Heart left ventricle (tissue), 16 donors: ENCODE data around the gene CNTN4. TPM values are rescaled to one million over a fixed set of nuclear protein-coding genes. Genes with fewer than 3 reads are reported as not detected.

Experiments used
- ATAC-seq, 4 donors: fragments of 200-7000 bp; cut with Tn5 transposase; one replicate each; pipeline ENCODE4 v1.9.1; 2020 to 2022; ENCODE audit warnings: moderate library complexity in 4 of 4, mild to moderate bottlenecking in 3 of 4, moderate number of reproducible peaks in 1 of 4
- DNase-seq, 5 donors: peaks; one replicate each; pipeline ENCODE4 v3.0.0-alpha.2; 2020
- H3K27ac ChIP-seq, 12 donors: fragments of 200-600 bp; sonication (generic) in 4 of 12; one replicate each; pipeline versions ENCODE4 v1.5.0 to v1.8.0; 2016 to 2022; ENCODE audit warnings: mild to moderate bottlenecking in 2 of 12
- H3K27me3 ChIP-seq, 9 donors: fragments of 200-600 bp; sonication (generic) in 2 of 9; one replicate each; pipeline versions ENCODE4 v1.5.1 to v1.8.0; 2016 to 2022; ENCODE audit warnings: mild to moderate bottlenecking in 3 of 9
- H3K36me3 ChIP-seq, 9 donors: fragments of 200-600 bp; sonication (generic) in 2 of 9; one replicate each; pipeline versions ENCODE4 v1.5.0 to v1.8.0; 2018 to 2022; ENCODE audit warnings: mild to moderate bottlenecking in 2 of 9
- H3K4me1 ChIP-seq, 12 donors: fragments of 200-600 bp; sonication (generic) in 4 of 12; one replicate each; pipeline versions ENCODE4 v1.5.0 to v1.8.0; 2016 to 2022; ENCODE audit warnings: mild to moderate bottlenecking in 3 of 12
- H3K4me3 ChIP-seq, 12 donors: fragments of 200-600 bp; sonication (generic) in 4 of 12; one replicate each; pipeline versions ENCODE4 v1.5.0 to v1.8.0; 2017 to 2022; ENCODE audit warnings: mild to moderate bottlenecking in 9 of 12, moderate library complexity in 4 of 12
- H3K9me3 ChIP-seq, 12 donors: fragments of 200-600 bp; sonication (generic) in 4 of 12; one replicate each; pipeline versions ENCODE4 v1.5.0 to v1.8.0; 2016 to 2022; ENCODE audit warnings: mild to moderate bottlenecking in 1 of 12
- POLR2A ChIP-seq, 2 donors: fragments of 450-650 bp; IDR thresholded peaks; one replicate each; pipeline ENCODE4 v1.6.1; 2017; ENCODE audit warnings: antibody characterized with exemption in 2 of 2, mild to moderate bottlenecking in 2 of 2, moderate library complexity in 2 of 2
- WGBS, 4 donors: extraction: QIAGEN DNeasy Blood & Tissue Kit in 2 of 4; methylation state at CpG; one replicate each; pipeline versions ENCODE4 v1.1.5 to v1.1.7; 2013 to 2018; 5-methylcytosine and 5-hydroxymethylcytosine counted together
- intact Hi-C, 10 donors: fragments of 100-400 bp; cut with DNase I; formaldehyde crosslinking; loops; one replicate each; pipeline versions ENCODE4 v1.11.1 to v1.14.2; 2022
- polyA plus RNA-seq, 2 donors: library from polyadenylated mRNA; stranded (reverse); fragments of 200-250 nt; gene quantifications; one replicate each; pipeline ENCODE4 v1.2.3, GENCODE V29; 2013
- total RNA-seq, 9 donors: library from RNA; depleted of rRNA in 2 of 9; stranded (reverse); fragments of >200 nt in 2 of 9; fragmentation: NEBNext Ultra II Directional in 3 of 9; extraction: Animal tissue kit (Norgen Biotek cat#: 25700) in 3 of 9; gene quantifications; one replicate each; pipeline versions ENCODE4 v1.1.0 to v1.2.4, GENCODE V29; 2016 to 2023
- TF ChIP-seq, protein P1 (sequence below), 12 donors: fragments of 200-600 bp; sonication (generic) in 4 of 12; IDR thresholded peaks; one replicate each; pipeline versions ENCODE4 v1.5.0 to v1.8.0; 2018 to 2022; ENCODE audit warnings: antibody characterized with exemption in 12 of 12, mild to moderate bottlenecking in 5 of 12
- donor health status: ischemic (EF 13 %, LVEDD 7.1; RV severe dilation, severe dysfunction).
- donor health status: healthy with polysubstance abuse.
- donor health status: DM: no; HTN: yes; CAD: no.
- donor health status: DM: no; HTN: no; CAD: no.
- donor health status: ischemic (EF 25% LVEDD 6.9; RV normal size, moderate dysfunction).
- donor health status: ischemic (EF 25% LVEDD 5.7; RV mildly dilated, moderate dysfunction).
- donor health status: healthy.
- donor health status: DM: yes; HTN: yes; CAD: no.
- donor health status: ischemic (EF 35%, LVEDD 5.7; RV mildly dilated, moderate dysfunction).
- donor health status: nonischemic (EF 11% LVEDD 7.7; RV severe dilation, severe dysfunction).
- donor health status: DM: yes; HTN: yes; CAD: no.
- donor health status: PGD.
- donor health status: ischemic (EF 29% LVEDD 5.4; RV normal size, mild dysfunction).
- donor health status: nonischemic (EF 23%, LVEDD 6.1; RV moderate dilation, normal function).

Gene CNTN4
- total and polyA plus RNA-seq, 11 donors, result 0.30 to 6.7 (median 1.2) TPM

- Histone ChIP-seq H3K27ac (no peak overlapping the region), H3K4me1 (no peaks in the 10 kb centered on the region), H3K36me3 (no peaks in the 10 kb centered on the region), H3K27me3 (no peaks in the 10 kb centered on the region), H3K9me3 (no peaks in the 10 kb centered on the region), H3K4me3 (no peak overlapping the region)
- intact Hi-C loops, result no loop called here
- TF ChIP-seq, protein P1, sequence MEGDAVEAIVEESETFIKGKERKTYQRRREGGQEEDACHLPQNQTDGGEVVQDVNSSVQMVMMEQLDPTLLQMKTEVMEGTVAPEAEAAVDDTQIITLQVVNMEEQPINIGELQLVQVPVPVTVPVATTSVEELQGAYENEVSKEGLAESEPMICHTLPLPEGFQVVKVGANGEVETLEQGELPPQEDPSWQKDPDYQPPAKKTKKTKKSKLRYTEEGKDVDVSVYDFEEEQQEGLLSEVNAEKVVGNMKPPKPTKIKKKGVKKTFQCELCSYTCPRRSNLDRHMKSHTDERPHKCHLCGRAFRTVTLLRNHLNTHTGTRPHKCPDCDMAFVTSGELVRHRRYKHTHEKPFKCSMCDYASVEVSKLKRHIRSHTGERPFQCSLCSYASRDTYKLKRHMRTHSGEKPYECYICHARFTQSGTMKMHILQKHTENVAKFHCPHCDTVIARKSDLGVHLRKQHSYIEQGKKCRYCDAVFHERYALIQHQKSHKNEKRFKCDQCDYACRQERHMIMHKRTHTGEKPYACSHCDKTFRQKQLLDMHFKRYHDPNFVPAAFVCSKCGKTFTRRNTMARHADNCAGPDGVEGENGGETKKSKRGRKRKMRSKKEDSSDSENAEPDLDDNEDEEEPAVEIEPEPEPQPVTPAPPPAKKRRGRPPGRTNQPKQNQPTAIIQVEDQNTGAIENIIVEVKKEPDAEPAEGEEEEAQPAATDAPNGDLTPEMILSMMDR (IDR thresholded peaks at IDR 0.05), result peak in 6 of 12 donors; percentile 19 to 40 (median 28)
- no peak for TF ChIP-seq POLR2A (IDR thresholded peaks at IDR 0.05)
- WGBS, 4 donors, result 76 to 89% (median 85%) methylated on average over 1 of the region's 1 CpG
- ATAC-seq, result no peak
- DNase-seq, result no peak
Observed at GRCh38 chr3:2713923-2714322, 615.3 kb downstream of the CNTN4 start.

DNA sequence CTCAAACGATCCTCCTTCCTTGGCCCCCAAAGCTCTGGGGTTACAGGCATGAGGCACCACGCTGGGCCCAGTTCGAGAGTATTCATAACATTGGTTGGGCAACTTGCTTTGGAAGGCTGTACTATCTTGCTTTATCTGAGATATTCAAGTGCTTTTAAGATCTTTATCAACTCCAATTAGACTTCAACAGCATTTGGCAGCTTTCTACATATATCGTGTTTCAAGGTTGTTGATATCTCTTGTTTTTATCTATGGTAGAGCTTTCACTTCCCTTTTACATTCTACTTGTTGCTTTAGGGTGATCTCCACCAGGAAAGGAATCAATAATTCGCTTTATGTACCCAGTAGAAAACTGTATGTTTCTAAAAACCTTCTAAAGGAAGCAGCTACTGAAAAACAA, 616.2 kb downstream of the CNTN4 start:
- no peak for TF ChIP-seq POLR2A (IDR thresholded peaks at IDR 0.05)
- TF ChIP-seq, protein P1 (IDR thresholded peaks at IDR 0.05), result no peak
- DNase-seq, result no peak
- WGBS, 4 donors, result 70 to 80% (median 74%) methylated on average over 5 of the region's 5 CpGs
- intact Hi-C loops, result no loop called here
- Histone ChIP-seq H3K27ac (no peak overlapping the region), H3K9me3 (no peaks in the 10 kb centered on the region), H3K4me1 (no peaks in the 10 kb centered on the region), H3K27me3 (no peaks in the 10 kb centered on the region), H3K36me3 (no peaks in the 10 kb centered on the region), H3K4me3 (no peak overlapping the region)
- ATAC-seq, result no peak

GRCh38 chr3:2727101-2727500, 628.4 kb downstream of the CNTN4 start:
- Histone ChIP-seq H3K9me3 (no peaks in the 10 kb centered on the region), H3K36me3 (no peaks in the 10 kb centered on the region), H3K27ac (no peak overlapping the region), H3K4me3 (no peak overlapping the region), H3K4me1 (no peaks in the 10 kb centered on the region), H3K27me3 (no peaks in the 10 kb centered on the region)
- TF ChIP-seq POLR2A (IDR thresholded peaks at IDR 0.05), result no peak
- TF ChIP-seq, protein P1 (IDR thresholded peaks at IDR 0.05), result no peak
- 63 to 69% (median 67%) methylated on average over 3 of the region's 3 CpGs for WGBS, 4 donors
- ATAC-seq, result no peak
- no peak for DNase-seq
- intact Hi-C loops, result no loop called here

DNA sequence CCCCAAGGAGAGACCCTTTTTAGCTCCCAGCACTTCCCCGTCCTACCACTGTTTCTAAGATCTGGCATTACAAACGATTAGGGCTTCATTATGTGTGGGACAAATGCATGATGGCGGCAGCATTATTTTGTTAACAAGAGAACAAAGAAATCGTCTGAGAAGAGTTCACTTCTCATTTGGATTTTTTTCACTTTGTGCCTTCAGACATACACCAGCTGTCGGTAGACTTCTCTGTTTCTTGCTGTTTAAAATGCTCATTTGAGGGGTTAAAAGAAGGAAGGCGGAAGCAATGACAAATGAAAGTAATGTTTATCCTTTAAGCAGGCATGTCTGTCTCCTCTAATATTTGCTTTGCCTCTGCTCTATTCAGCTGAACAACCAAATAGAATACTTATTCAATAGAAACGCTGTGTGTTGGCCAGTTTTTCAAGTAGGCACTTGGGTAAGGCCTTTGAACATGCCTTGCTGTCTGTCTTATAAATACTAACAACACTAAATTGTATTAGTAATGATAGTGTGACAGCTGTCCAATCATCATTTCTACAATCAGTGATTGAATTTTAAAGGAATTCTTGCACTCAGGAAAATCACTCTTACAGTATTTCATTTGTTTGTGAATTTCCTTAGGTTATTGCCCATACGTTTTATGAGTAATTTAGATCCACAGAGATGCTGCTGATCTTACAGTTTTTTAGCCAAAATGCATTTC, 629.1 kb downstream of the CNTN4 start:
- Histone ChIP-seq H3K4me3 (no peak overlapping the region), H3K27ac (no peak overlapping the region), H3K4me1 (no peaks in the 10 kb centered on the region), H3K27me3 (no peaks in the 10 kb centered on the region), H3K36me3 (no peaks in the 10 kb centered on the region), H3K9me3 (no peaks in the 10 kb centered on the region)
- TF ChIP-seq, protein P1 (IDR thresholded peaks at IDR 0.05), result no peak
- no peak for TF ChIP-seq POLR2A (IDR thresholded peaks at IDR 0.05)
- DNase-seq (no peak), ATAC-seq (no peak)
- intact Hi-C loops, result no loop called here
- WGBS, 4 donors, result 67 to 70% (median 69%) methylated on average over 8 of the region's 8 CpGs
